Adrenal gland (tissue), 12 donors: ENCODE data around the gene FOLR2. TPM values are rescaled to one million over a fixed set of nuclear protein-coding genes. Genes with fewer than 3 reads are reported as not detected.
A peak's percentile ranks its signal among the peaks of the same experiment; 100 is the strongest.

Source experiments
- DNase-seq, 7 donors: peaks; one replicate each; pipeline ENCODE4 v3.0.0-alpha.2; 2019 to 2020
- H3K27ac ChIP-seq, 5 donors: fragments of 200-600 bp; sonication (generic) in 4 of 5; 1 replicate in 3 of 5; 2 replicates in 2 of 5; pipeline versions ENCODE4 v1.5.1 to v1.8.0; 2016 to 2020; ENCODE audit warnings: mild to moderate bottlenecking in 1 of 5
- H3K27me3 ChIP-seq: fragments of 200-600 bp; 2 replicates; pipeline ENCODE4 v1.8.0; 2021
- H3K36me3 ChIP-seq, 2 donors: fragments of 200-600 bp; replicated peaks in 1 of 2; 1 replicate in 1 of 2; 2 replicates in 1 of 2; pipeline versions ENCODE4 v1.5.1 to v1.8.0; 2018 to 2022
- H3K4me1 ChIP-seq, 2 donors: fragments of 200-600 bp; replicated peaks in 1 of 2; 1 replicate in 1 of 2; 2 replicates in 1 of 2; pipeline versions ENCODE4 v1.5.1 to v1.8.0; 2018 to 2021
- H3K4me3 ChIP-seq, 4 donors: fragments of 200-600 bp; sonication (generic) in 3 of 4; one replicate each; pipeline ENCODE4 v1.5.1; 2016 to 2018
- H3K9me3 ChIP-seq, 3 donors: fragments of 200-600 bp; sonication (generic) in 1 of 3; replicated peaks in 1 of 3; 1 replicate in 2 of 3; 2 replicates in 1 of 3; pipeline versions ENCODE4 v1.5.1 to v1.8.0; 2016 to 2021
- CTCF ChIP-seq, 6 experiments: fragments of 450-650 bp in 4 of 6; fragments of 200-600 bp in 2 of 6; sonication (generic) in 1 of 6; IDR thresholded peaks; 1 replicate in 5 of 6; 2 replicates in 1 of 6; pipeline versions ENCODE4 v1.5.1 to v1.8.0; 2016 to 2021; ENCODE audit warnings: antibody characterized with exemption in 6 of 6, mild to moderate bottlenecking in 2 of 6, moderate library complexity in 1 of 6
- POLR2A ChIP-seq, 2 donors: fragments of 450-650 bp; IDR thresholded peaks; one replicate each; pipeline ENCODE4 v1.6.1; 2017; ENCODE audit warnings: antibody characterized with exemption in 2 of 2, mild to moderate bottlenecking in 2 of 2, moderate library complexity in 1 of 2
- WGBS, 4 donors: extraction: QIAGEN DNeasy Blood & Tissue Kit in 2 of 4; methylation state at CpG; one replicate each; pipeline versions ENCODE4 v1.1.5 to v1.1.7; 2013 to 2017; 5-methylcytosine and 5-hydroxymethylcytosine counted together
- intact Hi-C, 2 donors: fragments of 100-400 bp; cut with DNase I; formaldehyde crosslinking; loops; one replicate each; pipeline versions ENCODE4 v1.14.1 to v1.15.0; 2022 to 2023
- polyA plus RNA-seq, 3 donors: library from polyadenylated mRNA; stranded (reverse); fragments of 200-250 nt in 2 of 3; fragments of 350-450 nt in 1 of 3; fragmentation: Illumina TruSeq in 1 of 3; extraction: RNeasy Lipid Tissue Mini Kit (QIAGEN cat#74804) in 1 of 3; gene quantifications; one replicate each; pipeline ENCODE4 v1.2.3, GENCODE V29; 2013 to 2014
- total RNA-seq, 9 donors: library from RNA; depleted of rRNA in 4 of 9; stranded (reverse); fragments of >200 nt in 4 of 9; fragments of 120-200 nt in 1 of 9; fragmentation: NEBNext Ultra II Directional in 1 of 9; extraction: Animal tissue kit (Norgen Biotek cat#: 25700) in 1 of 9; gene quantifications; one replicate each; pipeline versions ENCODE4 v1.1.0 to v1.2.4, GENCODE V29; 2013 to 2023
- donor health status: healthy with polysubstance abuse.
- donor health status: Bipolar disorder and iron deficiency.
- donor health status: DM: yes; HTN: yes; CAD: no.
- donor health status: DM: no; HTN: no; CAD: no.
- donor health status: DM: no; HTN: no; CAD: no.
- donor health status: DM: yes; HTN: yes; CAD: no.

FOLR2 gene
- total and polyA plus RNA-seq, 12 donors, result 6.9 to 221 (median 62.3) TPM

DNA sequence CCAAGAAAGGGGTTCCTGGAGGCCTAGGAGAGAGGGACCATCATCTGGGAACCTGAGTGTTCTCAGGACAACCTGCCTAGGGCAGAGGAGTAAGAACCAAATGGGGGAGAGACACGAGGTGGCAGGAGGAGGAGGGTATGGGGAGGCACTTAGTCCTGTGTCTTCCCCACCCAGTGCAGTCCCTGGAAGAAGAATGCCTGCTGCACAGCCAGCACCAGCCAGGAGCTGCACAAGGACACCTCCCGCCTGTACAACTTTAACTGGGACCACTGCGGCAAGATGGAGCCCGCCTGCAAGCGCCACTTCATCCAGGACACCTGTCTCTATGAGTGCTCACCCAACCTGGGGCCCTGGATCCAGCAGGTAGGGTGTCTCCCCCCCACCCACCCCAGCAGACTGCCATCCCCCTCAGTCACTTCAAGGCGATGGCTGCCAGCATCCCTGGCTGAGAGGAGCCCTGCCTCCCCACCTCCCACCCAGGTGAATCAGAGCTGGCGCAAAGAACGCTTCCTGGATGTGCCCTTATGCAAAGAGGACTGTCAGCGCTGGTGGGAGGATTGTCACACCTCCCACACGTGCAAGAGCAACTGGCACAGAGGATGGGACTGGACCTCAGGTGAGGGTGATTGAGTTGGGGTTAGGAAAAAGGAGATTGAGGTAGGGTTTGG lies 4.2 kb downstream of the FOLR2 start:
- no peak for TF ChIP-seq POLR2A (IDR thresholded peaks at IDR 0.05)
- no peak for TF ChIP-seq CTCF (IDR thresholded peaks at IDR 0.05)
- WGBS, 4 donors, result 85 to 91% (median 88%) methylated on average over 5 to 10 of the region's 10 CpGs
- H3K9me3 ChIP-seq, result no peaks in the 10 kb centered on the region
- no peaks in the 10 kb centered on the region for H3K27me3 ChIP-seq
- H3K4me1 ChIP-seq, result peaks cover 14 to 21% of the 10 kb centered on the region in 2 donors
- H3K27ac ChIP-seq, result peak overlapping the region in 1 of 5 donors; percentile 13
- H3K4me3 ChIP-seq, result no peak overlapping the region
- peak in 3 of 7 donors; percentile 15 to 20 (median 16) for DNase-seq
- intact Hi-C loops, result no loop called here
- H3K36me3 ChIP-seq, result no peaks in the 10 kb centered on the region

DNA sequence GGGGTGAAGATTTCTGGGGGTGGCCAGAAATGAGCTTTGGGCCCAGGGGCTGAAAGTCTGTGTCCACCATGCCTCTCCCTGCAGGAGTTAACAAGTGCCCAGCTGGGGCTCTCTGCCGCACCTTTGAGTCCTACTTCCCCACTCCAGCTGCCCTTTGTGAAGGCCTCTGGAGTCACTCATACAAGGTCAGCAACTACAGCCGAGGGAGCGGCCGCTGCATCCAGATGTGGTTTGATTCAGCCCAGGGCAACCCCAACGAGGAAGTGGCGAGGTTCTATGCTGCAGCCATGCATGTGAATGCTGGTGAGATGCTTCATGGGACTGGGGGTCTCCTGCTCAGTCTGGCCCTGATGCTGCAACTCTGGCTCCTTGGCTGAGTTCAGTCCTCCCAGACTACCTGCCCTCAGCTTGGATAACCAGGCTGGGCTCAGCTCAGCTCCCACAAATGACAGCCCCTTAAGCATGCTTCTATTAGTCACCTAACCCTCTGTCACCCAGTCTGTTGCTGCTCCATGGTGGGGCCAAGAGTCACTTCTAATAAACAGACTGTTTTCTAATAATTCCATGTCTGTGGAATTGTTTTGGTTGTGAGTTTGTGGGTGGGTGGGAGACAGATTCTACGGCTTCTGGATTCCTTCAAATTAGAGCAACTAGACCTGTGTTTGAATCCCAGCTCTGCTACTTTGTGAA lies 4.9 kb downstream of the FOLR2 start:
- Histone ChIP-seq H3K4me3 (no peak overlapping the region), H3K36me3 (no peaks in the 10 kb centered on the region), H3K27ac (peak overlapping the region in 1 of 5 donors; percentile 13), H3K4me1 (peaks cover 14 to 28% of the 10 kb centered on the region in 2 donors), H3K27me3 (no peaks in the 10 kb centered on the region), H3K9me3 (no peaks in the 10 kb centered on the region)
- DNase-seq, result peak in 4 of 7 donors; percentile 26 to 61 (median 32)
- intact Hi-C loops, result no loop called here
- TF ChIP-seq CTCF (IDR thresholded peaks at IDR 0.05), result no peak
- TF ChIP-seq POLR2A (IDR thresholded peaks at IDR 0.05), result no peak
- 44 to 64% (median 52%) methylated on average over 2 to 7 of the region's 7 CpGs for WGBS, 4 donors

DNA sequence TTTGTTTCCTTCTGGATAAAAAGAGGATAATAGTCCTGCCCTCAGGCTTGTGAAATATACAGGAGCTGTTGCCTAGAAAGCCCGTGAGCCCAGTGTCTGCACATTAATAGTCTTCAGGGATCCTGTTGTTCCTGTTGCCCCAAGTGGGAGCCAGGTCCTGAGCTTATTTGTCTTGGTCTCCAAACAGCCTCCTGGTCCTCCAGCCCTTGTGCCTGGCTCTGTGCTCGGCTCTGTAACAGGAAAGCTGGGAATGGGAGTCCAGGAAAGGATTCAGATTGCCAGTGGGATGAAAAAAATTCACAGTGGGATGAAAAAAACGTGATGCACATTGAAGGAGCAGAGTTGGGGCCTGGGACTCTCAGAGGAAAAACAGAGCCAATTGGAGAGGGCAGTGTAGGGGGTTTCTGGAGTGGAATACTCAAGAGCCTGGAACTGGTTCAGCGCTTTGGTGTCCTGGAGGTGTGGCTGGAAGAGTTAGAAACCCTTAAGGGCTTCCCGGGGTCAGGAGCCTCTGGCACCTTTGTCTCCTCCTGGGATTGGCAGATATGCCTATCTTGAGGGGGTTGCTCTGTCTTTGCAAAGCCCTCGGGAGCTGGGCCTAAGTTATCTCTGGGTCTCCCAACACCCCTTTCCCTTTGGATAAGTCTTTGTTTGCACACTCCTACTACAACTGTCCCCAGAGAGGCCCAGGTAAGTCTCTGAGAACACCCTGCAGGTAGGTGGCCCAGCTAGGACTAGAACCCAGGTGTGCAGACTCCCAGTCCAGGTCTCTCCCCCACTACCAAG lies 5.7 kb downstream of the FOLR2 start:
- Histone ChIP-seq H3K4me3 (peak overlapping the region in 3 of 4 donors; percentile 42 to 84 (median 81)), H3K9me3 (no peaks in the 10 kb centered on the region), H3K27me3 (no peaks in the 10 kb centered on the region), H3K27ac (peak overlapping the region in 4 of 5 donors; percentile 92 to 96 (median 94)), H3K4me1 (peaks cover 14 to 30% of the 10 kb centered on the region in 2 donors), H3K36me3 (peaks cover 0 to 3% of the 10 kb centered on the region in 2 donors)
- whole genome bisulfite sequencing, 4 donors, result 67 to 77% (median 72%) methylated on average over 6 of the region's 6 CpGs
- intact Hi-C loops, result no loop called here
- peak in 3 of 7 donors; percentile 21 to 24 (median 23) for DNase-seq
- TF ChIP-seq CTCF (IDR thresholded peaks at IDR 0.05) (no peak), POLR2A (IDR thresholded peaks at IDR 0.05) (no peak)
